Measurements from ENCODE around the gene GRM7. TPM values are rescaled to one million over a fixed set of nuclear protein-coding genes. Genes with fewer than 3 reads are reported as not detected.

GRM7 gene
- total and polyA plus RNA-seq, 2 of the 4 experiments (the other 2 are of a cell fraction): not detected

GRCh38 chr3:7764115-7764514 lies 903.2 kb downstream of the GRM7 start:
- Histone ChIP-seq H2AK5ac (ENCODE audit: low read depth, low read length) (no peak overlapping the region), H2BK120ac (ENCODE audit: low read depth, low read length) (no peak overlapping the region), H3K4me2 (ENCODE audit: low read depth, low read length) (no peak overlapping the region), H3K18ac (ENCODE audit: low read depth, low read length) (no peak overlapping the region), H3K9ac (ENCODE audit: low read depth, low read length) (no peak overlapping the region), H4K5ac (ENCODE audit: low read depth, low read length) (no peak overlapping the region), H3K23ac (ENCODE audit: low read depth, low read length) (no peak overlapping the region), H3K27me3 (ENCODE audit: control insufficient read depth, insufficient read depth, low read length) (no peaks in the 10 kb centered on the region), H3K9me3 (ENCODE audit: control insufficient read depth, insufficient read depth, low read length) (peaks cover 12% of the 10 kb centered on the region), H2BK15ac (ENCODE audit: low read depth, low read length) (no peak overlapping the region), H3K36me3 (ENCODE audit: control insufficient read depth, insufficient read depth, low read length) (no peaks in the 10 kb centered on the region), H3K79me1 (ENCODE audit: low read depth in 1 of 2, low read length in 2 of 2) (no peaks in the 10 kb centered on the region), H3K56ac (ENCODE audit: extremely low read depth, insufficient read depth, low read length) (no peak overlapping the region), H2BK20ac (ENCODE audit: low read depth, low read length) (no peak overlapping the region), H3K4me3 (ENCODE audit: insufficient read depth, low read depth, low read length) (no peak overlapping the region), H3K14ac (replicated peaks; ENCODE audit: low read depth, low read length) (no peak overlapping the region), H4K8ac (ENCODE audit: low read depth in 2 of 2, low read length in 2 of 2) (no peak overlapping the region), H3K4ac (ENCODE audit: low read depth, low read length) (no peak overlapping the region), H4K91ac (ENCODE audit: insufficient read depth, low read depth, low read length) (no peak overlapping the region), H2AK9ac (replicated peaks; ENCODE audit: low read depth, low read length, poor library complexity) (no peak overlapping the region), H2BK5ac (ENCODE audit: low read depth, low read length, poor library complexity, severe bottlenecking) (no peak overlapping the region), H2AFZ (replicated peaks; ENCODE audit: low read length, poor library complexity) (no peak overlapping the region), H3K4me1 (ENCODE audit: control insufficient read depth, insufficient read depth, low read length) (no peaks in the 10 kb centered on the region), H3K27ac (ENCODE audit: insufficient read depth, low read length) (no peak overlapping the region), H3K9me1 (ENCODE audit: insufficient read depth, low read length) (no peaks in the 10 kb centered on the region), H4K20me1 (ENCODE audit: insufficient read depth, low read length) (no peaks in the 10 kb centered on the region)
- POLR2A ChIA-PET (ENCODE audit: unreplicated experiment): no interaction called here
- WGBS, 2 experiments (ENCODE audit: extremely low coverage in 2 of 2, insufficient read length in 1 of 2): no CpG with 5 or more reads among the region's 2 CpGs
- no TSS peak for BruUV-seq (replicated peaks)
- in situ Hi-C loops (cut with MboI; ENCODE audit: low sequenced_read_pairs): no loop called here
- DNase-seq (no peak), ATAC-seq (ENCODE audit: low read depth) (no peak)
- no peak for TF ChIP-seq CHD1 (IDR thresholded peaks at IDR 0.05; ENCODE audit: low read depth, low read length)
- no peak for TF ChIP-seq SMC3 (IDR thresholded peaks at IDR 0.05; ENCODE audit: low read depth, low read length)
- TF ChIP-seq ELK1 (IDR thresholded peaks at IDR 0.05; ENCODE audit: borderline replicate concordance, low read depth, low read length): no peak
- TF ChIP-seq BHLHE40 (IDR thresholded peaks at IDR 0.05; ENCODE audit: low read depth, low read length): no peak
- no peak for TF ChIP-seq CEBPB (IDR thresholded peaks at IDR 0.05; ENCODE audit: low read depth, low read length)
- no peak for TF ChIP-seq RFX5 (IDR thresholded peaks at IDR 0.05; ENCODE audit: low read depth, low read length)
- TF ChIP-seq RCOR1 (IDR thresholded peaks at IDR 0.05; ENCODE audit: insufficient replicate concordance, low read length): no peak
- no peak for TF ChIP-seq USF2 (IDR thresholded peaks at IDR 0.05; ENCODE audit: low read depth, low read length)
- TF ChIP-seq MAFK (IDR thresholded peaks at IDR 0.05; ENCODE audit: low read depth, low read length): no peak
- TF ChIP-seq RAD21 (IDR thresholded peaks at IDR 0.05; ENCODE audit: low read length): no peak
- TF ChIP-seq FOS (IDR thresholded peaks at IDR 0.05; ENCODE audit: low read depth, low read length): no peak
- no peak for TF ChIP-seq MXI1 (IDR thresholded peaks at IDR 0.05; ENCODE audit: borderline replicate concordance, low read depth, low read length)
- TF ChIP-seq MAZ (IDR thresholded peaks at IDR 0.05; ENCODE audit: borderline replicate concordance, low read depth, low read length): no peak
- TF ChIP-seq NFE2L2 (IDR thresholded peaks at IDR 0.05; ENCODE audit: low read depth, low read length): no peak
- no peak for TF ChIP-seq POLR2A (IDR thresholded peaks at IDR 0.05; ENCODE audit: low read depth, low read length)
- no peak for TF ChIP-seq CTCF (conservative IDR thresholded peaks at IDR 0.05; ENCODE audit: low read depth, low read length)
- CTCF ChIA-PET: no interaction called here
- dilution Hi-C loops (cut with HindIII; ENCODE audit: low sequenced_read_pairs, unreplicated experiment): no loop called here
- intact Hi-C loops (cut with micrococcal nuclease): no loop called here

Measured in IMR-90 (cell line).